GM12878 (cell line): ENCODE results near the gene AXL. TPM values are rescaled to one million over a fixed set of nuclear protein-coding genes. Genes with fewer than 3 reads are reported as not detected.

Experiments
- ATAC-seq: fragments of 200-7000 bp; cut with Tn5 transposase; 3 replicates; pipeline ENCODE4 v1.9.1; 2020; ENCODE audit warnings: mild to moderate bottlenecking, moderate library complexity
- BruUV-seq: library from RNA; stranded (reverse); fragments of 400-500 nt; replicated peaks from 2 replicates; lab custom pipeline; 2021; lab: Mats Ljungman, UMichigan
- CTCF ChIA-PET: fragments of 300-600 bp; sonication (Branson Sonifier 250); formaldehyde crosslinking; extraction: SDS; loops from one replicate; lab custom pipeline; 2021; ENCODE audit warnings: inconsistent platforms; lab: Yijun Ruan, JAX
- POLR2A ChIA-PET: fragments of 350-600 bp; formaldehyde crosslinking; extraction: SDS; loops from one replicate; lab custom pipeline; 2021; ENCODE audit warnings: inconsistent platforms; lab: Charles Lee
- RAD21 ChIA-PET: fragments of 300-600 bp; sonication (Branson Sonifier 250); formaldehyde crosslinking; loops from one replicate; lab custom pipeline; 2023; ENCODE audit warnings: antibody characterized with exemption; ENCODE audit not compliant: unreplicated experiment; lab: Charles Lee
- SMC1A ChIA-PET: fragments of 300-600 bp; sonication (Branson Sonifier 250); formaldehyde crosslinking; loops from one replicate; lab custom pipeline; 2023; ENCODE audit not compliant: unreplicated experiment, uncharacterized antibody; lab: Charles Lee
- DNase-seq: peaks from one replicate; pipeline ENCODE4 v3.0.0-alpha.2; 2011; ENCODE audit warnings: low read depth, low spot score
- FAIRE-seq: peaks from 3 replicates; lab custom pipeline; 2011; peaks lifted over from hg19 to GRCh38; lab: Jason Lieb, UNC
- H2AFZ ChIP-seq: 2 replicates; pipeline ENCODE4 v1.6.0; 2011; ENCODE audit warnings: low read depth, low read length, control low read depth; ENCODE audit not compliant: control insufficient read depth
- H3K27ac ChIP-seq: 2 replicates; pipeline ENCODE4 v1.5.1; 2011; ENCODE audit warnings: control low read depth; ENCODE audit not compliant: control insufficient read depth, insufficient read depth
- H3K27me3 ChIP-seq, 2 experiments: replicated peaks in 1 of 2; 2 replicates each; pipeline versions ENCODE4 v1.6.0 to v1.6.1; 2011; ENCODE audit warnings: low read length in 1 of 2; ENCODE audit not compliant: control insufficient read depth in 2 of 2, insufficient read depth in 2 of 2
- H3K36me3 ChIP-seq, 2 experiments: 2 replicates each; pipeline ENCODE4 v1.5.1; 2011; ENCODE audit warnings: low read length in 1 of 2; ENCODE audit not compliant: control insufficient read depth in 2 of 2, insufficient read depth in 2 of 2
- H3K4me1 ChIP-seq: 2 replicates; pipeline ENCODE4 v1.6.1; 2011; ENCODE audit warnings: mild to moderate bottlenecking, low read length, moderate library complexity, mixed read lengths; ENCODE audit not compliant: control insufficient read depth, insufficient read depth
- H3K4me2 ChIP-seq: 2 replicates; pipeline ENCODE4 v1.6.0; 2011; ENCODE audit warnings: control low read depth; ENCODE audit not compliant: control insufficient read depth, insufficient read depth
- H3K4me3 ChIP-seq: fragments of 200-600 bp; sonication (generic); 2 replicates; pipeline ENCODE4 v1.5.1; 2016
- H3K79me2 ChIP-seq: 2 replicates; pipeline ENCODE4 v1.6.0; 2011; ENCODE audit warnings: low read length; ENCODE audit not compliant: control insufficient read depth, insufficient read depth
- H3K9ac ChIP-seq: 2 replicates; pipeline ENCODE4 v1.8.0; 2011; ENCODE audit warnings: low read length, control low read depth, mixed read lengths; ENCODE audit not compliant: control insufficient read depth, insufficient read depth
- H3K9me3 ChIP-seq: replicated peaks from 3 replicates; pipeline ENCODE4 v1.5.1; 2011; ENCODE audit warnings: mild to moderate bottlenecking, low read length; ENCODE audit not compliant: control insufficient read depth, insufficient read depth
- H4K20me1 ChIP-seq: 2 replicates; pipeline ENCODE4 v1.6.0; 2011; ENCODE audit not compliant: control insufficient read depth, insufficient read depth
- BRCA1 ChIP-seq: IDR thresholded peaks from 2 replicates; pipeline ENCODE4 v1.6.1; 2011; ENCODE audit warnings: low read depth, low read length, improper control_type of control experiment
- CEBPB ChIP-seq, 2 experiments: fragments of 150-350 bp in 1 of 2; IDR thresholded peaks; 2 replicates each; pipeline ENCODE4 v1.6.1; 2012 to 2014; ENCODE audit warnings: low read depth in 2 of 2, low read length in 2 of 2, borderline replicate concordance in 1 of 2, inconsistent platforms in 1 of 2
- FOXK2 ChIP-seq: fragments of 450-650 bp; IDR thresholded peaks from 2 replicates; pipeline ENCODE4 v1.6.1; 2017; ENCODE audit warnings: mild to moderate bottlenecking, moderate library complexity
- HDAC2 ChIP-seq: fragments of 200-600 bp; sonication (generic); IDR thresholded peaks from 2 replicates; pipeline ENCODE4 v1.6.1; 2017
- HDGF ChIP-seq: fragments of 450-650 bp; IDR thresholded peaks from 2 replicates; pipeline ENCODE4 v1.6.1; 2016; ENCODE audit warnings: antibody characterized with exemption
- RAD21 ChIP-seq: IDR thresholded peaks from 2 replicates; pipeline ENCODE4 v1.6.1; 2011; ENCODE audit warnings: mild to moderate bottlenecking, low read depth, low read length, moderate library complexity; ENCODE audit not compliant: insufficient read depth
- SMAD1 ChIP-seq: fragments of 450-650 bp; IDR thresholded peaks from 2 replicates; pipeline ENCODE4 v1.6.1; 2018; ENCODE audit warnings: mild to moderate bottlenecking, low read depth; ENCODE audit not compliant: partially characterized antibody
- SP1 ChIP-seq: IDR thresholded peaks from one replicate; pipeline ENCODE4 v1.6.1; 2011; ENCODE audit warnings: low read depth, low read length
- SREBF1 ChIP-seq: IDR thresholded peaks from 2 replicates; pipeline ENCODE4 v1.6.1; 2012; ENCODE audit warnings: mild to moderate bottlenecking, low read length
- SUZ12 ChIP-seq: fragments of 200-600 bp; sonication (generic); IDR thresholded peaks from one replicate; pipeline ENCODE4 v1.6.1; 2018; ENCODE audit warnings: antibody characterized with exemption, mild to moderate bottlenecking; ENCODE audit not compliant: unreplicated experiment
- TCF7 ChIP-seq: IDR thresholded peaks from 2 replicates; pipeline ENCODE4 v1.6.1; 2014; ENCODE audit warnings: antibody characterized with exemption, borderline replicate concordance
- ZNF622 ChIP-seq: fragments of 450-650 bp; IDR thresholded peaks from 2 replicates; pipeline ENCODE4 v1.6.1; 2017; ENCODE audit warnings: mild to moderate bottlenecking, inconsistent platforms
- WGBS: methylation state at CpG from one replicate; pipeline ENCODE4 v1.1.6; 2016; ENCODE audit warnings: low lambda C conversion rate; ENCODE audit not compliant: insufficient replicate concordance, insufficient coverage; ENCODE audit errors: missing lambda C conversion rate; 5-methylcytosine and 5-hydroxymethylcytosine counted together
- in situ Hi-C: fragments of 300-500 bp; cut with MboI; formaldehyde crosslinking; loops from 9 replicates; pipeline ENCODE4 v1.14.3; 2018; ENCODE audit warnings: mixed read lengths
- intact Hi-C: fragments of 100-400 bp; cut with micrococcal nuclease; formaldehyde crosslinking; loops from one replicate; pipeline ENCODE4 v1.14.2; 2022; ENCODE audit not compliant: unreplicated experiment
- polyA plus RNA-seq, 11 experiments: library from polyadenylated mRNA; depleted of rRNA in 4 of 11; unstranded in 6 of 11; stranded (reverse) in 5 of 11; fragments of >200 nt; fragmentation: Nextera tagmentation in 4 of 11; fragmentation: Illumina TruSeq in 1 of 11; extraction: Ambion mirVana in 4 of 11; extraction: Trizol in 1 of 11; gene quantifications; 1 replicate in 1 of 11; 2 replicates in 10 of 11; pipeline versions ENCODE4 v1.2.1 to v1.2.3, GENCODE V29; 2011 to 2016; ENCODE audit warnings: inconsistent platforms in 2 of 11, missing spikeins in 2 of 11, low read depth in 1 of 11
- total RNA-seq, 4 experiments: library from RNA; depleted of rRNA in 3 of 4; stranded (reverse); fragments of >200 nt in 3 of 4; fragmentation: Illumina TruSeq in 1 of 4; extraction: Trizol in 1 of 4; gene quantifications; 2 replicates each; pipeline versions ENCODE4 v1.2.1 to v1.2.3, GENCODE V29; 2013 to 2021
- TF ChIP-seq, protein P1 (sequence below): fragments of 450-650 bp; formaldehyde crosslinking; IDR thresholded peaks from 2 replicates; pipeline ENCODE4 v1.5.0; 2022; ENCODE audit warnings: mild to moderate bottlenecking, missing genetic modification characterization
- TF ChIP-seq, protein P2 (sequence below): fragments of 450-650 bp; IDR thresholded peaks from 2 replicates; pipeline ENCODE4 v1.6.1; 2017; ENCODE audit warnings: borderline replicate concordance
- TF ChIP-seq, protein P3 (sequence below): IDR thresholded peaks from 2 replicates; pipeline ENCODE4 v1.6.1; 2012; ENCODE audit warnings: low read depth, low read length, improper control_type of control experiment

AXL gene
- total and polyA plus RNA-seq, 10 of the 15 experiments (the other 5 are each of a cell fraction or from before 2014, with no cell fraction given) = under 0.01 to 0.33 (median 0.07) TPM; not detected in 4

DNA sequence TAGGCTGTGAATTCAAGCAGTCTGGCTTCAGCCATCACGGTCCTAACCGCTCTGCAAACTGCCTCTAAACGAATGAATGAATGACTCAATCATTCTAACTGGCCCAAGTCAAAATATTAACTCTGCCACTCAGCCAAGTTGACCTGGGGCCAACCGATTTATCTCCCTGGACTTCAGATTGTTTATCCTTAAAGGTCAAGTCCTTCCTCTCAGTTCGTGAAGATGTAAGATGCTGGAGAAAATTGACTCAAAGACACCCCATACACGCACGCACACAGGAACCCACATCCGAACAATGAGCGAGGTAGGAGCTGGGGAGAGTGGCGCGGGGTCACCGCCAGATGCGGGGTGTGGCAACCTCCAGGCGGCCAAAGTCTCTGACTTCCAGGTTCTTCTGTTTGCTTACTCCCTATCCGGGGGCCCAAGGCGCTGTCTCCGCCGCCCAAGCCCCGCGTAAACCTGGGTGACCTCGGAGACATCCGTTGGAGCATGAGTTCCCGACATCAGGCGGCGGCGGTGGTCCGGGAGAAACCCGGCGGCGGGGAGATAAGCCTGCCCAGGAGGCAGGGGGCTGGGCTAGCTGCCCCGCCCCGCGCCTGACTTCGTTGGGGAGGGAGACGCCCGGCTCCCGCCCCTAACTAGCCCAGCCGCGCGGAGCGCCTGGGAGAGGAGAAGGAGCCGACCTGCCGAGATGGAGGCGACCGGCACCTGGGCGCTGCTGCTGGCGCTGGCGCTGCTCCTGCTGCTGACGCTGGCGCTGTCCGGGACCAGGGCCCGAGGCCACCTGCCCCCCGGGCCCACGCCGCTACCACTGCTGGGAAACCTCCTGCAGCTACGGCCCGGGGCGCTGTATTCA is 26.2 kb upstream of the AXL start, which contains the start of gene CYP2S1 (continued):
- TF ChIP-seq HDGF = no peak
- TF ChIP-seq HDAC2 = no peak
- TF ChIP-seq ZNF622 = no peak
- TF ChIP-seq, all 136 proteins: peak for 0

DNA sequence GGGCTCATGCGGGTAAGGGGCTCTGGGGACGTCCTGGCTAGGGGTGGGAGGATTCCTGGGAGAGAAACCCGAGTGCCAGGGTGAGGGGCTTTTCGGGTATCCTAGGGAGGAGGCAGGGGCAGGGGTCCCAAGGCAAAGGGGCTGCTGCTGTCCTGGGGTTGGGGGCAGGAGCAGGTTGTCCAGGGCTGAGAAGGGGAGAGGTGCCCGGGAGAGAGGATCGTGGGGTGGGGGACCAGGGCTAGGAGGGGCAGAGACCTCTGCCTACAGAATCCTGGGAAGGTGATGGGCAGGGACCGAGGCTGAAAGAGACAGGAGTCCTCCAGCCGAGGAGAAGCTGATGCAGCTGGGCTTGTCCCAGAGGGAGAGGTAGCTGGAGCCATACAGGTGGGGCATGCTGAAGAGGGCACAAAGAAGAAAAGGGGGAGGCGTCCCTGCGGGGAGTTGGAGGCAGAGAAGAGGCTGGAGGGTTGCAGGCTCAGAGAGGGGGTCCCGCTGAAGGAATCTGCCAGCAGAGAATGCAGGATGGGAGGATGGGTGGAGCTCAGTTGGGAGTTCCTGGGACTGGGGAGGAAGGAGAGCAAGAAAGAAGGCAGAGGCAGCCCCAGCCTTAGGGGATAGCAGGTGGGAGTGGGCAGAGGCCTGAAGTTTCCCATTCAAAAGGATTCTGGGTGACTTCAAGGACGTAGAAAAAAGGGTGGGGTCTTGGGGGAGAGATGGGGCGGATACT is 25.4 kb upstream of the AXL start:
- Histone ChIP-seq H3K4me2 (no peak overlapping the region), H2AFZ (no peak overlapping the region), H4K20me1 (no peaks in the 10 kb centered on the region), H3K4me3 (no peak overlapping the region), H3K9ac (no peak overlapping the region), H3K9me3 (no peaks in the 10 kb centered on the region), H3K27me3 (peaks cover 2 to 15% of the 10 kb centered on the region in 2 experiments; a peak in 3 of 4 replicates), H3K27ac (no peak overlapping the region), H3K36me3 (no peaks in the 10 kb centered on the region), H3K79me2 (no peaks in the 10 kb centered on the region), H3K4me1 (no peaks in the 10 kb centered on the region; the same call in 1 of the 2 replicates)
- SMC1A ChIA-PET = no interaction called here
- ATAC-seq (no peak), DNase-seq (no peak), FAIRE-seq (no peak)
- CTCF ChIA-PET = no interaction called here
- RAD21 ChIA-PET = no interaction called here
- intact Hi-C loops = no loop called here
- 13% methylated on average over 11 of the region's 13 CpGs for WGBS
- POLR2A ChIA-PET = interaction anchor here (0.5 kb wide), 1 partner anchor 577 kb away, joined by 3 read pairs; no protein-coding TSS in a partner anchor
- in situ Hi-C loops = no loop called here
- BruUV-seq = no TSS peak
- TF ChIP-seq SREBF1 = no peak
- no peak for TF ChIP-seq SP1
- TF ChIP-seq TCF7 = no peak
- no peak for TF ChIP-seq BRCA1
- no peak for TF ChIP-seq SUZ12
- TF ChIP-seq RAD21 = no peak
- TF ChIP-seq FOXK2 = no peak
- TF ChIP-seq, protein P1, sequence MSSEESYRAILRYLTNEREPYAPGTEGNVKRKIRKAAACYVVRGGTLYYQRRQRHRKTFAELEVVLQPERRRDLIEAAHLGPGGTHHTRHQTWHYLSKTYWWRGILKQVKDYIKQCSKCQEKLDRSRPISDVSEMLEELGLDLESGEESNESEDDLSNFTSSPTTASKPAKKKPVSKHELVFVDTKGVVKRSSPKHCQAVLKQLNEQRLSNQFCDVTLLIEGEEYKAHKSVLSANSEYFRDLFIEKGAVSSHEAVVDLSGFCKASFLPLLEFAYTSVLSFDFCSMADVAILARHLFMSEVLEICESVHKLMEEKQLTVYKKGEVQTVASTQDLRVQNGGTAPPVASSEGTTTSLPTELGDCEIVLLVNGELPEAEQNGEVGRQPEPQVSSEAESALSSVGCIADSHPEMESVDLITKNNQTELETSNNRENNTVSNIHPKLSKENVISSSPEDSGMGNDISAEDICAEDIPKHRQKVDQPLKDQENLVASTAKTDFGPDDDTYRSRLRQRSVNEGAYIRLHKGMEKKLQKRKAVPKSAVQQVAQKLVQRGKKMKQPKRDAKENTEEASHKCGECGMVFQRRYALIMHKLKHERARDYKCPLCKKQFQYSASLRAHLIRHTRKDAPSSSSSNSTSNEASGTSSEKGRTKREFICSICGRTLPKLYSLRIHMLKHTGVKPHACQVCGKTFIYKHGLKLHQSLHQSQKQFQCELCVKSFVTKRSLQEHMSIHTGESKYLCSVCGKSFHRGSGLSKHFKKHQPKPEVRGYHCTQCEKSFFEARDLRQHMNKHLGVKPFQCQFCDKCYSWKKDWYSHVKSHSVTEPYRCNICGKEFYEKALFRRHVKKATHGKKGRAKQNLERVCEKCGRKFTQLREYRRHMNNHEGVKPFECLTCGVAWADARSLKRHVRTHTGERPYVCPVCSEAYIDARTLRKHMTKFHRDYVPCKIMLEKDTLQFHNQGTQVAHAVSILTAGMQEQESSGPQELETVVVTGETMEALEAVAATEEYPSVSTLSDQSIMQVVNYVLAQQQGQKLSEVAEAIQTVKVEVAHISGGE (CRISPR knock-in tag) = no peak
- no peak for TF ChIP-seq CEBPB (IDR thresholded peaks at IDR 0.05; ENCODE audit: borderline replicate concordance in 1 of 2, low read depth in 2 of 2, low read length in 2 of 2)
- TF ChIP-seq, protein P2, sequence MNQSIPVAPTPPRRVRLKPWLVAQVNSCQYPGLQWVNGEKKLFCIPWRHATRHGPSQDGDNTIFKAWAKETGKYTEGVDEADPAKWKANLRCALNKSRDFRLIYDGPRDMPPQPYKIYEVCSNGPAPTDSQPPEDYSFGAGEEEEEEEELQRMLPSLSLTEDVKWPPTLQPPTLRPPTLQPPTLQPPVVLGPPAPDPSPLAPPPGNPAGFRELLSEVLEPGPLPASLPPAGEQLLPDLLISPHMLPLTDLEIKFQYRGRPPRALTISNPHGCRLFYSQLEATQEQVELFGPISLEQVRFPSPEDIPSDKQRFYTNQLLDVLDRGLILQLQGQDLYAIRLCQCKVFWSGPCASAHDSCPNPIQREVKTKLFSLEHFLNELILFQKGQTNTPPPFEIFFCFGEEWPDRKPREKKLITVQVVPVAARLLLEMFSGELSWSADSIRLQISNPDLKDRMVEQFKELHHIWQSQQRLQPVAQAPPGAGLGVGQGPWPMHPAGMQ = no peak
- TF ChIP-seq SMAD1 = no peak
- TF ChIP-seq, protein P3, sequence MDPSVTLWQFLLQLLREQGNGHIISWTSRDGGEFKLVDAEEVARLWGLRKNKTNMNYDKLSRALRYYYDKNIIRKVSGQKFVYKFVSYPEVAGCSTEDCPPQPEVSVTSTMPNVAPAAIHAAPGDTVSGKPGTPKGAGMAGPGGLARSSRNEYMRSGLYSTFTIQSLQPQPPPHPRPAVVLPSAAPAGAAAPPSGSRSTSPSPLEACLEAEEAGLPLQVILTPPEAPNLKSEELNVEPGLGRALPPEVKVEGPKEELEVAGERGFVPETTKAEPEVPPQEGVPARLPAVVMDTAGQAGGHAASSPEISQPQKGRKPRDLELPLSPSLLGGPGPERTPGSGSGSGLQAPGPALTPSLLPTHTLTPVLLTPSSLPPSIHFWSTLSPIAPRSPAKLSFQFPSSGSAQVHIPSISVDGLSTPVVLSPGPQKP = no peak
